Glomerular endothelial cell (primary cell): ENCODE results near the gene HEPN1. TPM values are rescaled to one million over a fixed set of nuclear protein-coding genes. Genes with fewer than 3 reads are reported as not detected.

Source experiments
- DNase-seq: peaks from one replicate; pipeline ENCODE4 v3.0.0-alpha.2; 2011; ENCODE audit warnings: low read depth, low spot score; ENCODE audit errors: extremely low read depth
- total RNA-seq: library from RNA; depleted of rRNA; stranded (reverse); fragments of >200 nt; gene quantifications from 2 replicates; pipeline ENCODE4 v1.2.3, GENCODE V29; 2015

HEPN1 gene
- total RNA-seq, 1 donor from 2014 or later: 0.18 TPM

GRCh38 chr11:124898263-124898680, 20.8 kb upstream of the HEPN1 start:
- no peak for DNase-seq

- peak; percentile 78 for DNase-seq
Measured at GRCh38 chr11:124898711-124899110, 20.3 kb upstream of the HEPN1 start.

- no peak for DNase-seq
Measured at GRCh38 chr11:124899383-124900145, 19.5 kb upstream of the HEPN1 start.

GRCh38 chr11:124900464-124900863, 18.6 kb upstream of the HEPN1 start:
- no peak for DNase-seq

- DNase-seq: no peak
Measured at GRCh38 chr11:124902616-124903015, 16.4 kb upstream of the HEPN1 start.

GRCh38 chr11:124915541-124916369, 3.3 kb upstream of the HEPN1 start:
- DNase-seq: no peak

GRCh38 chr11:124916370-124916710, 2.7 kb upstream of the HEPN1 start:
- no peak for DNase-seq

GRCh38 chr11:124917115-124917637, 1.9 kb upstream of the HEPN1 start:
- no peak for DNase-seq

- no peak for DNase-seq
Measured at GRCh38 chr11:124919898-124920297, 848 bp downstream of the HEPN1 start.

GRCh38 chr11:124920356-124920755, 1.3 kb downstream of the HEPN1 start:
- no peak for DNase-seq

- DNase-seq: no peak
Measured at GRCh38 chr11:124920870-124921609, 2.0 kb downstream of the HEPN1 start.

GRCh38 chr11:124922831-124923230, 3.8 kb downstream of the HEPN1 start:
- no peak for DNase-seq

- DNase-seq: no peak
Measured at GRCh38 chr11:124923296-124923695, 4.2 kb downstream of the HEPN1 start.

GRCh38 chr11:124928942-124929665, 10.1 kb downstream of the HEPN1 start:
- no peak for DNase-seq

GRCh38 chr11:124930799-124931198, 11.7 kb downstream of the HEPN1 start:
- no peak for DNase-seq

- DNase-seq: no peak
Measured at GRCh38 chr11:124934862-124935547, 16.0 kb downstream of the HEPN1 start.

GRCh38 chr11:124935548-124936514, 16.8 kb downstream of the HEPN1 start, which contains the start of gene HEPACAM:
TSS of gene HEPACAM (minus strand) at chr11:124936047. CDS start at chr11:124936006, 41 bp downstream.
- DNase-seq: no peak

- no peak for DNase-seq
Measured at GRCh38 chr11:124937336-124937935, 18.4 kb downstream of the HEPN1 start.
